Glomerular visceral epithelial cell (primary cell): ENCODE measurements around the gene ARHGAP1.

Experiments
- DNase-seq: peaks from one replicate; pipeline ENCODE4 v3.0.0-alpha.2; 2016; ENCODE audit errors: extremely low spot score

ARHGAP1 gene

GRCh38 chr11:46640036-46640788, 60.2 kb downstream of the ARHGAP1 start:
- DNase-seq, result no peak

- no peak for DNase-seq
Measured at GRCh38 chr11:46639197-46639839, 61.1 kb downstream of the ARHGAP1 start.

GRCh38 chr11:46637546-46637945, 62.9 kb downstream of the ARHGAP1 start:
- DNase-seq, result no peak

- DNase-seq, result no peak
Measured at GRCh38 chr11:46635557-46636139, 64.8 kb downstream of the ARHGAP1 start.

GRCh38 chr11:46633291-46634217, 66.9 kb downstream of the ARHGAP1 start:
- DNase-seq, result no peak

GRCh38 chr11:46632502-46632901, 67.9 kb downstream of the ARHGAP1 start:
- DNase-seq, result no peak

GRCh38 chr11:46631676-46632075, 68.7 kb downstream of the ARHGAP1 start:
- no peak for DNase-seq

GRCh38 chr11:46630237-46630636, 70.2 kb downstream of the ARHGAP1 start:
- DNase-seq, result no peak

GRCh38 chr11:46628961-46629360, 71.5 kb downstream of the ARHGAP1 start:
- DNase-seq, result no peak
